ENCODE data around the gene MROH8.

The MROH8 gene

GRCh38 chr20:37220731-37221130 is 41.4 kb upstream of the MROH8 start:
- DNase-seq (ENCODE audit: low read depth) = no peak
- TF ChIP-seq CTCF (conservative IDR thresholded peaks at IDR 0.05; ENCODE audit: low read depth, low read length) = no peak
- no peak overlapping the region for H3K4me3 ChIP-seq (ENCODE audit: low read length)

- no peak for DNase-seq (ENCODE audit: low read depth)
- H3K4me3 ChIP-seq (ENCODE audit: low read length) = no peak overlapping the region
- TF ChIP-seq CTCF (conservative IDR thresholded peaks at IDR 0.05; ENCODE audit: low read depth, low read length) = no peak
Observed at GRCh38 chr20:37219751-37220668, 40.7 kb upstream of the MROH8 start.

GRCh38 chr20:37218976-37219375 is 39.6 kb upstream of the MROH8 start:
- DNase-seq (ENCODE audit: low read depth) = no peak
- no peak for TF ChIP-seq CTCF (conservative IDR thresholded peaks at IDR 0.05; ENCODE audit: low read depth, low read length)
- H3K4me3 ChIP-seq (ENCODE audit: low read length) = no peak overlapping the region

- H3K4me3 ChIP-seq (ENCODE audit: low read length) = no peak overlapping the region
- DNase-seq (ENCODE audit: low read depth) = no peak
- TF ChIP-seq CTCF (conservative IDR thresholded peaks at IDR 0.05; ENCODE audit: low read depth, low read length) = no peak
Observed at GRCh38 chr20:37218441-37218840, 39.1 kb upstream of the MROH8 start.

- no peak for TF ChIP-seq CTCF (conservative IDR thresholded peaks at IDR 0.05; ENCODE audit: low read depth, low read length)
- DNase-seq (ENCODE audit: low read depth) = no peak
- no peak overlapping the region for H3K4me3 ChIP-seq (ENCODE audit: low read length)
Observed at GRCh38 chr20:37209661-37210314, 30.4 kb upstream of the MROH8 start.

GRCh38 chr20:37209193-37209592 is 29.8 kb upstream of the MROH8 start:
- no peak overlapping the region for H3K4me3 ChIP-seq (ENCODE audit: low read length)
- no peak for TF ChIP-seq CTCF (conservative IDR thresholded peaks at IDR 0.05; ENCODE audit: low read depth, low read length)
- DNase-seq (ENCODE audit: low read depth) = no peak
